ENCODE results near the gene C9orf72. TPM values are rescaled to one million over a fixed set of nuclear protein-coding genes. Genes with fewer than 3 reads are reported as not detected.

The C9orf72 gene
- polyA plus RNA-seq, 2 of the 4 experiments (the other 2 are of a cell fraction): 4.0 to 16.4 TPM

DNA sequence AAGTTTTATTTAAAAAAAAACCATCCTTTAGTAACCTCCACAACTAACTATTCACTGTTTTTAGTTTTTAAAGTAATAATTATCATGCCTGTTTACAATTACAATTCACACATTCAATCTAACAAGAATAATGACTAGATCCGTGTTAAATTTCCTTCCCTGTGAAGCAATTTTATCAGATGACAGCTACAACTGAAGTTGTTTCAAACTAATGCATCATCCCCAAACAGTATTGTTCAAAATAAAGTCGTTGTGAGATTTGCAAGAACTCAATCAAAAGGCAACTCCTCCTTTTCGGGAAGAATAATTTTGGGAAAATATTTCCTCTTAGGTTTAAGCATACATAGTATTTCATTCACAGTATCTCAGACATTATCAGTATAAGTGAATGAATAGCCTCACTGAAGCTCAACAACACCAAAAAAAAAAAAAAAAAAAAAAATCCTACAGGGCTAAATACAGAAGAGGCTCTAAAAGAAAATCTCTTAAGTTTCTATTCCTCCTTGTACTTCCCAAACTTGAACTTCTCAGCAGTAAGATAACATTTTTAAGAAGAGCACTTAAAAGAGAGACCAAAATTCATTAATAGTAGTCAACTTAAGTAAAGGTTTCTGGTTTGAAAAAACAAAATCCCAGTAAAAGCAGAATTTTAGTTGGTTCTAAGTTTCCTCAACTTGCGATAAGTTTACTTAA, 9.4 kb downstream of the C9orf72 start:
- WGBS (ENCODE audit: missing lambda C conversion rate): 80% methylated on average over 4 of the region's 4 CpGs
- H3K4me3 ChIP-seq: no peak overlapping the region
- FAIRE-seq (no peak), ATAC-seq (no peak), DNase-seq (ENCODE audit: low read depth in 1 of 2, low spot score in 1 of 2) (no peak)
- POLR2A ChIA-PET: interaction anchor here (0.6 kb wide), 1 partner anchor 186 kb away, joined by 4 read pairs; no protein-coding TSS in a partner anchor
- H3K4me1 ChIP-seq: no peaks in the 10 kb centered on the region
- TF ChIP-seq HOXB13 (CRISPR knock-in tag; IDR thresholded peaks at IDR 0.05; ENCODE audit: low read depth) (no peak), EHMT2 (IDR thresholded peaks at IDR 0.05; ENCODE audit: low read depth) (no peak), EP300 (IDR thresholded peaks at IDR 0.05) (no peak), CBX2 (IDR thresholded peaks at IDR 0.05; ENCODE audit: borderline replicate concordance, low read depth) (no peak), RNF2 (IDR thresholded peaks at IDR 0.05; ENCODE audit: borderline replicate concordance, low read depth) (no peak), ESRRA (IDR thresholded peaks at IDR 0.05; ENCODE audit: borderline replicate concordance, low read length) (no peak), MAZ (IDR thresholded peaks at IDR 0.05; ENCODE audit: borderline replicate concordance, low read depth, low read length) (no peak), POLR2A (IDR thresholded peaks at IDR 0.05; ENCODE audit: low read length) (no peak), NFE2L2 (conservative IDR thresholded peaks at IDR 0.05; ENCODE audit: low read length) (no peak), TP53 (CRISPR knock-in tag; IDR thresholded peaks at IDR 0.05) (no peak), RFX5 (IDR thresholded peaks at IDR 0.05) (no peak), KDM1A (IDR thresholded peaks at IDR 0.05; ENCODE audit: low read depth) (no peak)
- TF ChIP-seq, protein P1, sequence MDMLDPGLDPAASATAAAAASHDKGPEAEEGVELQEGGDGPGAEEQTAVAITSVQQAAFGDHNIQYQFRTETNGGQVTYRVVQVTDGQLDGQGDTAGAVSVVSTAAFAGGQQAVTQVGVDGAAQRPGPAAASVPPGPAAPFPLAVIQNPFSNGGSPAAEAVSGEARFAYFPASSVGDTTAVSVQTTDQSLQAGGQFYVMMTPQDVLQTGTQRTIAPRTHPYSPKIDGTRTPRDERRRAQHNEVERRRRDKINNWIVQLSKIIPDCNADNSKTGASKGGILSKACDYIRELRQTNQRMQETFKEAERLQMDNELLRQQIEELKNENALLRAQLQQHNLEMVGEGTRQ (IDR thresholded peaks at IDR 0.05): no peak
- no peak overlapping the region for H3K4me2 ChIP-seq
- CTCF ChIA-PET: interaction anchor here (1.1 to 2.1 kb wide), 2 partner anchors 231 to 316 kb away, joined by 3 to 7 read pairs; no protein-coding TSS in a partner anchor
- no peaks in the 10 kb centered on the region for H3K9me3 ChIP-seq
- H3K27ac ChIP-seq: no peak overlapping the region

DNA sequence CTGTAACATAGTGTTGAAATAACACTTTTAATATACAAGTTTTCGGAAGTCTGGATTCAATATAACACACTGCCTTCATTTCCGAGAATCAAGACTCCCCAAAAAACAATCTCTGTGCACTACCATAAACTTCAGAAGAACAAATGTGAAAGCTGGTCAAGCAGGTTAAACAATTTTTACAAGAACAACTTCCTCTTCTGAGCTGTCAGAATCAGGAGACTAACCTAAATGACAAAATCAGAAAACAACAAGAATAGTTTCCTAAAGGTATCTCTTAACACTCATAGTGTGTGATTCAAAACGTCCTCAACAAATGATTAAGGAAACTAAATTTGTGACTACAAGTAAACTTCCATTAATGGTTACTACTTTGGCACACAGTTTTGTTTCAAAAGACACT, 11.6 kb downstream of the C9orf72 start:
- Histone ChIP-seq H3K4me1 (no peaks in the 10 kb centered on the region), H3K9me3 (no peaks in the 10 kb centered on the region), H3K4me2 (no peak overlapping the region), H3K27ac (no peak overlapping the region), H3K4me3 (no peak overlapping the region)
- TF ChIP-seq, protein P2, sequence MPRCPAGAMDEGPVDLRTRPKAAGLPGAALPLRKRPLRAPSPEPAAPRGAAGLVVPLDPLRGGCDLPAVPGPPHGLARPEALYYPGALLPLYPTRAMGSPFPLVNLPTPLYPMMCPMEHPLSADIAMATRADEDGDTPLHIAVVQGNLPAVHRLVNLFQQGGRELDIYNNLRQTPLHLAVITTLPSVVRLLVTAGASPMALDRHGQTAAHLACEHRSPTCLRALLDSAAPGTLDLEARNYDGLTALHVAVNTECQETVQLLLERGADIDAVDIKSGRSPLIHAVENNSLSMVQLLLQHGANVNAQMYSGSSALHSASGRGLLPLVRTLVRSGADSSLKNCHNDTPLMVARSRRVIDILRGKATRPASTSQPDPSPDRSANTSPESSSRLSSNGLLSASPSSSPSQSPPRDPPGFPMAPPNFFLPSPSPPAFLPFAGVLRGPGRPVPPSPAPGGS (IDR thresholded peaks at IDR 0.05): no peak
- no peak for TF ChIP-seq CHD2 (IDR thresholded peaks at IDR 0.05; ENCODE audit: low read length, partially characterized antibody)
- TF ChIP-seq TP53 (CRISPR knock-in tag; IDR thresholded peaks at IDR 0.05): no peak
- TF ChIP-seq ZNF302 (CRISPR knock-in tag; IDR thresholded peaks at IDR 0.05): no peak
- TF ChIP-seq HDAC2 (IDR thresholded peaks at IDR 0.05): no peak
- TF ChIP-seq BHLHE40 (IDR thresholded peaks at IDR 0.05; ENCODE audit: low read depth, low read length): no peak
- TF ChIP-seq ZFP36 (IDR thresholded peaks at IDR 0.05; ENCODE audit: borderline replicate concordance, partially characterized antibody): no peak
- no peak for TF ChIP-seq MAZ (IDR thresholded peaks at IDR 0.05; ENCODE audit: borderline replicate concordance, low read depth, low read length)
- TF ChIP-seq, protein P1 (IDR thresholded peaks at IDR 0.05): no peak
- TF ChIP-seq, protein P3, sequence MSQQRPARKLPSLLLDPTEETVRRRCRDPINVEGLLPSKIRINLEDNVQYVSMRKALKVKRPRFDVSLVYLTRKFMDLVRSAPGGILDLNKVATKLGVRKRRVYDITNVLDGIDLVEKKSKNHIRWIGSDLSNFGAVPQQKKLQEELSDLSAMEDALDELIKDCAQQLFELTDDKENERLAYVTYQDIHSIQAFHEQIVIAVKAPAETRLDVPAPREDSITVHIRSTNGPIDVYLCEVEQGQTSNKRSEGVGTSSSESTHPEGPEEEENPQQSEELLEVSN (IDR thresholded peaks at IDR 0.05; ENCODE audit: borderline replicate concordance, low read depth): no peak
- no peak for TF ChIP-seq CHD4 (IDR thresholded peaks at IDR 0.05; ENCODE audit: borderline replicate concordance)
- TF ChIP-seq, protein P4, sequence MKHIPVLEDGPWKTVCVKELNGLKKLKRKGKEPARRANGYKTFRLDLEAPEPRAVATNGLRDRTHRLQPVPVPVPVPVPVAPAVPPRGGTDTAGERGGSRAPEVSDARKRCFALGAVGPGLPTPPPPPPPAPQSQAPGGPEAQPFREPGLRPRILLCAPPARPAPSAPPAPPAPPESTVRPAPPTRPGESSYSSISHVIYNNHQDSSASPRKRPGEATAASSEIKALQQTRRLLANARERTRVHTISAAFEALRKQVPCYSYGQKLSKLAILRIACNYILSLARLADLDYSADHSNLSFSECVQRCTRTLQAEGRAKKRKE (CRISPR knock-in tag; IDR thresholded peaks at IDR 0.05; ENCODE audit: low read depth): no peak
- no peak for TF ChIP-seq FOSB (CRISPR knock-in tag; IDR thresholded peaks at IDR 0.05)
- no peak for TF ChIP-seq JUN (IDR thresholded peaks at IDR 0.05)
- TF ChIP-seq HOXB13 (CRISPR knock-in tag; IDR thresholded peaks at IDR 0.05; ENCODE audit: low read depth): no peak
- TF ChIP-seq EP300 (IDR thresholded peaks at IDR 0.05): no peak
- no peak for TF ChIP-seq CEBPB (IDR thresholded peaks at IDR 0.05)
- TF ChIP-seq, protein P5, sequence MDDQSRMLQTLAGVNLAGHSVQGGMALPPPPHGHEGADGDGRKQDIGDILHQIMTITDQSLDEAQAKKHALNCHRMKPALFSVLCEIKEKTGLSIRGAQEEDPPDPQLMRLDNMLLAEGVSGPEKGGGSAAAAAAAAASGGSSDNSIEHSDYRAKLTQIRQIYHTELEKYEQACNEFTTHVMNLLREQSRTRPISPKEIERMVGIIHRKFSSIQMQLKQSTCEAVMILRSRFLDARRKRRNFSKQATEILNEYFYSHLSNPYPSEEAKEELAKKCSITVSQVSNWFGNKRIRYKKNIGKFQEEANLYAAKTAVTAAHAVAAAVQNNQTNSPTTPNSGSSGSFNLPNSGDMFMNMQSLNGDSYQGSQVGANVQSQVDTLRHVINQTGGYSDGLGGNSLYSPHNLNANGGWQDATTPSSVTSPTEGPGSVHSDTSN (IDR thresholded peaks at IDR 0.05): no peak
- no peak for DNase-seq (ENCODE audit: low read depth in 1 of 2, low spot score in 1 of 2)
- no peak for FAIRE-seq
- POLR2A ChIA-PET: no interaction called here
- WGBS (ENCODE audit: missing lambda C conversion rate): 72% methylated on average over 3 of the region's 3 CpGs
- ATAC-seq: no peak
- CTCF ChIA-PET: interaction anchor here (2.1 to 2.7 kb wide), 3 partner anchors 13 to 229 kb away, joined by 7 to 14 read pairs (median 8); no protein-coding TSS in a partner anchor

Data from A549 (cell line).